ENCODE data around the gene AFF3. TPM values are rescaled to one million over a fixed set of nuclear protein-coding genes. Genes with fewer than 3 reads are reported as not detected.

AFF3 gene
- total RNA-seq, 1 experiment from 2014 or later: 0.22 TPM

GRCh38 chr2:99875627-99876201 lies 266.7 kb downstream of the AFF3 start:
- H2BK20ac ChIP-seq (ENCODE audit: low read depth, low read length, poor library complexity, severe bottlenecking): no peak overlapping the region
- Mint-ChIP-seq H3K36me3 (ENCODE audit: insufficient read depth in 1 of 3, low read depth in 3 of 3) (no peaks in the 10 kb centered on the region), H3K27me3 (ENCODE audit: low read depth) (no peaks in the 10 kb centered on the region; the same call in none of the 2 replicates), H3K9me3 (no peaks in the 10 kb centered on the region), H3K27ac (no peak overlapping the region), H3K4me1 (no peaks in the 10 kb centered on the region), H3K4me3 (no peak overlapping the region)
- H4K5ac ChIP-seq (ENCODE audit: insufficient read length, low read depth, low read length): no peak overlapping the region
- H3K14ac ChIP-seq (ENCODE audit: insufficient read depth, low read length): no peak overlapping the region
- H4K8ac ChIP-seq (replicated peaks; ENCODE audit: insufficient read length, low read depth, low read length): no peak overlapping the region
- H2AFZ ChIP-seq (ENCODE audit: low read length): no peak overlapping the region
- H3K4me2 ChIP-seq (ENCODE audit: insufficient read depth, insufficient read length, low read length): no peak overlapping the region
- no peaks in the 10 kb centered on the region for H3K79me2 ChIP-seq (ENCODE audit: insufficient read depth, low read length)
- no peak overlapping the region for H3K18ac ChIP-seq (ENCODE audit: insufficient read length, low read depth, low read length)
- H3K56ac ChIP-seq (ENCODE audit: insufficient read length, low read depth, low read length): no peak overlapping the region
- no peak overlapping the region for H2BK12ac ChIP-seq (ENCODE audit: insufficient read length, low read depth, low read length)
- H2BK5ac ChIP-seq (ENCODE audit: insufficient read length, low read length): no peak overlapping the region
- H3K4ac ChIP-seq (ENCODE audit: low read depth, low read length): no peak overlapping the region
- no peak overlapping the region for H3K23ac ChIP-seq (ENCODE audit: insufficient read length, low read depth, low read length)
- H2BK15ac ChIP-seq (ENCODE audit: low read depth, low read length): no peak overlapping the region
- no peaks in the 10 kb centered on the region for H3K23me2 ChIP-seq (ENCODE audit: insufficient read length, low read depth, low read length, poor library complexity, severe bottlenecking)
- no peak overlapping the region for H2AK5ac ChIP-seq (ENCODE audit: insufficient read length, low read length)
- H3K9ac ChIP-seq (ENCODE audit: extremely low read depth, insufficient read length, low read length): no peak overlapping the region
- no peaks in the 10 kb centered on the region for H3K9me3 ChIP-seq (ENCODE audit: control insufficient read depth, low read depth, low read length)
- H4K91ac ChIP-seq (ENCODE audit: insufficient read length, low read depth, low read length): no peak overlapping the region
- no peaks in the 10 kb centered on the region for H3K79me1 ChIP-seq (ENCODE audit: insufficient read depth, low read depth, low read length, poor library complexity, severe bottlenecking)
- H3K27me3 ChIP-seq (ENCODE audit: insufficient read depth, low read length): no peaks in the 10 kb centered on the region
- DNase-seq: no peak
- WGBS (ENCODE audit: extremely low coverage, insufficient read length, low lambda C conversion rate): no CpG with 5 or more reads among the region's 7 CpGs
- H2BK120ac ChIP-seq (ENCODE audit: low read depth, low read length, poor library complexity, severe bottlenecking): no peak overlapping the region
- no peaks in the 10 kb centered on the region for H3K4me1 ChIP-seq (ENCODE audit: insufficient read depth, low read length)
- H3K27ac ChIP-seq (ENCODE audit: insufficient read length, low read depth, low read length): no peak overlapping the region
- no peaks in the 10 kb centered on the region for H4K20me1 ChIP-seq (ENCODE audit: control insufficient read depth, insufficient read depth, insufficient read length)
- H3T11ph ChIP-seq (ENCODE audit: low read length): no peak overlapping the region
- no peak for TF ChIP-seq CTCF (conservative IDR thresholded peaks at IDR 0.05)
